ENCODE data around the gene ORC1. TPM values are rescaled to one million over a fixed set of nuclear protein-coding genes. Genes with fewer than 3 reads are reported as not detected.

Gene ORC1
- 10 to 100 TPM; 40.5 to 42.2 TPM for total RNA-seq

GRCh38 chr1:52404116-52404974 is at the start of gene ORC1, which contains the start of gene PRPF38A:
TSS of gene ORC1 (minus strand) at chr1:52404423. CDS start at chr1:52402223, 2,200 bp downstream.
TSS of gene PRPF38A (plus strand) at chr1:52404602. CDS start at chr1:52404750, 148 bp downstream.
- peak; percentile 99 for DNase-seq
- Mint-ChIP-seq H3K27ac (peak within 1 kb of the TSS; percentile 100), H3K36me3 (peaks cover 63% of the 10 kb centered on the region), H3K4me3 (peak within 1 kb of the TSS; percentile 100), H3K27me3 (no peaks in the 10 kb centered on the region), H3K4me1 (peaks cover 60% of the 10 kb centered on the region), H3K9me3 (ENCODE audit: low read depth) (no peaks in the 10 kb centered on the region)
- peak; percentile 90 for ATAC-seq
- CTCF ChIA-PET: interaction anchor here (0.8 to 2.9 kb wide), 13 partner anchors 9 to 297 kb away, joined by 3 to 20 read pairs (median 4); partner anchors contain the start of gene TUT4

- CTCF ChIA-PET: no interaction called here
- Mint-ChIP-seq H3K4me3 (no peak overlapping the region), H3K4me1 (no peaks in the 10 kb centered on the region), H3K9me3 (ENCODE audit: low read depth) (no peaks in the 10 kb centered on the region), H3K27ac (no peak overlapping the region), H3K27me3 (no peaks in the 10 kb centered on the region), H3K36me3 (peaks cover 16% of the 10 kb centered on the region)
- ATAC-seq (no peak), DNase-seq (no peak)
Measured at GRCh38 chr1:52444463-52444862, 40.2 kb upstream of the ORC1 start.

GRCh38 chr1:52439976-52440375 is 35.8 kb upstream of the ORC1 start:
- CTCF ChIA-PET: interaction anchor here (1.6 kb wide), 1 partner anchor 36 kb away, joined by 3 read pairs; the partner anchor contains the start of genes ORC1 and PRPF38A
- Mint-ChIP-seq H3K27ac (no peak overlapping the region), H3K27me3 (no peaks in the 10 kb centered on the region), H3K9me3 (ENCODE audit: low read depth) (no peaks in the 10 kb centered on the region), H3K4me1 (no peaks in the 10 kb centered on the region), H3K36me3 (peaks cover 21% of the 10 kb centered on the region), H3K4me3 (no peak overlapping the region)
- ATAC-seq: no peak
- no peak for DNase-seq

GRCh38 chr1:52436817-52437216 is 32.6 kb upstream of the ORC1 start:
- Mint-ChIP-seq H3K9me3 (ENCODE audit: low read depth) (no peaks in the 10 kb centered on the region), H3K27ac (no peak overlapping the region), H3K4me1 (no peaks in the 10 kb centered on the region), H3K4me3 (no peak overlapping the region), H3K27me3 (no peaks in the 10 kb centered on the region), H3K36me3 (peaks cover 22% of the 10 kb centered on the region)
- DNase-seq (no peak), ATAC-seq (no peak)
- CTCF ChIA-PET: no interaction called here

- no peaks in the 10 kb centered on the region for H3K4me1 Mint-ChIP-seq
- H3K27me3 Mint-ChIP-seq: no peaks in the 10 kb centered on the region
- H3K9me3 Mint-ChIP-seq (ENCODE audit: low read depth): no peaks in the 10 kb centered on the region
- DNase-seq: no peak
- H3K4me3 Mint-ChIP-seq: no peak overlapping the region
- ATAC-seq: no peak
- H3K27ac Mint-ChIP-seq: no peak overlapping the region
- H3K36me3 Mint-ChIP-seq: peaks cover 26% of the 10 kb centered on the region
- CTCF ChIA-PET: interaction anchor here (1.5 kb wide), 1 partner anchor 251 kb away, joined by 4 read pairs; no protein-coding TSS in a partner anchor
Measured at GRCh38 chr1:52435650-52436049, 31.4 kb upstream of the ORC1 start.

GRCh38 chr1:52435211-52435610 is 31.0 kb upstream of the ORC1 start:
- H3K4me3 Mint-ChIP-seq: no peak overlapping the region
- H3K9me3 Mint-ChIP-seq (ENCODE audit: low read depth): no peaks in the 10 kb centered on the region
- no peak overlapping the region for H3K27ac Mint-ChIP-seq
- no peaks in the 10 kb centered on the region for H3K27me3 Mint-ChIP-seq
- no peaks in the 10 kb centered on the region for H3K4me1 Mint-ChIP-seq
- no peak for ATAC-seq
- CTCF ChIA-PET: interaction anchor here (1.5 kb wide), 1 partner anchor 251 kb away, joined by 4 read pairs; no protein-coding TSS in a partner anchor
- DNase-seq: no peak
- peaks cover 27% of the 10 kb centered on the region for H3K36me3 Mint-ChIP-seq

GRCh38 chr1:52432807-52433206 is 28.6 kb upstream of the ORC1 start:
- Mint-ChIP-seq H3K27me3 (no peaks in the 10 kb centered on the region), H3K27ac (no peak overlapping the region), H3K4me3 (no peak overlapping the region), H3K9me3 (ENCODE audit: low read depth) (no peaks in the 10 kb centered on the region), H3K36me3 (peaks cover 32% of the 10 kb centered on the region), H3K4me1 (no peaks in the 10 kb centered on the region)
- CTCF ChIA-PET: interaction anchor here (0.6 kb wide), 1 partner anchor 118 kb away, joined by 3 read pairs; no protein-coding TSS in a partner anchor
- ATAC-seq (no peak), DNase-seq (no peak)

- no peak for DNase-seq
- CTCF ChIA-PET: interaction anchor here (0.9 kb wide), 1 partner anchor 16 kb away, joined by 3 read pairs; no protein-coding TSS in a partner anchor
- Mint-ChIP-seq H3K4me1 (peaks cover 35% of the 10 kb centered on the region), H3K36me3 (peaks cover 34% of the 10 kb centered on the region), H3K9me3 (ENCODE audit: low read depth) (no peaks in the 10 kb centered on the region), H3K4me3 (no peak overlapping the region), H3K27me3 (no peaks in the 10 kb centered on the region), H3K27ac (no peak overlapping the region)
- ATAC-seq: no peak
Measured at GRCh38 chr1:52427152-52427551, 22.9 kb upstream of the ORC1 start.

GRCh38 chr1:52426371-52426770 is 22.1 kb upstream of the ORC1 start:
- no peak overlapping the region for H3K4me3 Mint-ChIP-seq
- H3K4me1 Mint-ChIP-seq: peaks cover 35% of the 10 kb centered on the region
- DNase-seq (no peak), ATAC-seq (no peak)
- no peaks in the 10 kb centered on the region for H3K9me3 Mint-ChIP-seq (ENCODE audit: low read depth)
- CTCF ChIA-PET: no interaction called here
- H3K27ac Mint-ChIP-seq: peak overlapping the region; percentile 20
- H3K36me3 Mint-ChIP-seq: peaks cover 35% of the 10 kb centered on the region
- H3K27me3 Mint-ChIP-seq: no peaks in the 10 kb centered on the region

GRCh38 chr1:52424813-52425212 is 20.6 kb upstream of the ORC1 start:
- peaks cover 29% of the 10 kb centered on the region for H3K36me3 Mint-ChIP-seq
- no peaks in the 10 kb centered on the region for H3K9me3 Mint-ChIP-seq (ENCODE audit: low read depth)
- ATAC-seq: no peak
- no peak overlapping the region for H3K4me3 Mint-ChIP-seq
- no peak for DNase-seq
- H3K27me3 Mint-ChIP-seq: no peaks in the 10 kb centered on the region
- H3K4me1 Mint-ChIP-seq: peaks cover 35% of the 10 kb centered on the region
- peak overlapping the region; percentile 92 for H3K27ac Mint-ChIP-seq
- CTCF ChIA-PET: interaction anchor here (1.2 to 2.5 kb wide), 4 partner anchors 10 to 262 kb away, joined by 3 to 20 read pairs (median 8); partner anchors contain the start of genes ORC1 and PRPF38A

GRCh38 chr1:52424231-52424636 is 20.0 kb upstream of the ORC1 start:
- Mint-ChIP-seq H3K4me1 (peaks cover 38% of the 10 kb centered on the region), H3K27ac (peak overlapping the region; percentile 92), H3K9me3 (ENCODE audit: low read depth) (no peaks in the 10 kb centered on the region), H3K27me3 (no peaks in the 10 kb centered on the region), H3K36me3 (peaks cover 35% of the 10 kb centered on the region), H3K4me3 (peak overlapping the region; percentile 55)
- peak; percentile 47 for DNase-seq
- ATAC-seq: peak; percentile 88
- CTCF ChIA-PET: interaction anchor here (0.8 to 2.5 kb wide), 6 partner anchors 10 to 262 kb away, joined by 3 to 20 read pairs (median 4); partner anchors contain the start of genes ORC1 and PRPF38A

GRCh38 chr1:52423771-52424170 is 19.5 kb upstream of the ORC1 start:
- peak overlapping the region; percentile 92 for H3K27ac Mint-ChIP-seq
- ATAC-seq: peak; percentile 93
- peak; percentile 87 for DNase-seq
- H3K36me3 Mint-ChIP-seq: peaks cover 35% of the 10 kb centered on the region
- H3K9me3 Mint-ChIP-seq (ENCODE audit: low read depth): no peaks in the 10 kb centered on the region
- CTCF ChIA-PET: interaction anchor here (0.8 to 2.5 kb wide), 6 partner anchors 10 to 263 kb away, joined by 3 to 20 read pairs (median 4); partner anchors contain the start of genes ORC1 and PRPF38A
- peaks cover 38% of the 10 kb centered on the region for H3K4me1 Mint-ChIP-seq
- H3K27me3 Mint-ChIP-seq: no peaks in the 10 kb centered on the region
- H3K4me3 Mint-ChIP-seq: peak overlapping the region; percentile 55

GRCh38 chr1:52423055-52423454 is 18.8 kb upstream of the ORC1 start:
- no peaks in the 10 kb centered on the region for H3K9me3 Mint-ChIP-seq (ENCODE audit: low read depth)
- no peak overlapping the region for H3K4me3 Mint-ChIP-seq

More at GRCh38 chr1:52423055-52423454, 18.8 kb upstream of the ORC1 start:
- DNase-seq (no peak), ATAC-seq (no peak)
- CTCF ChIA-PET: interaction anchor here (1.2 to 2.5 kb wide), 4 partner anchors 10 to 263 kb away, joined by 3 to 20 read pairs (median 8); partner anchors contain the start of genes ORC1 and PRPF38A
- peaks cover 37% of the 10 kb centered on the region for H3K36me3 Mint-ChIP-seq
- H3K27ac Mint-ChIP-seq: peak overlapping the region; percentile 54
- peaks cover 38% of the 10 kb centered on the region for H3K4me1 Mint-ChIP-seq
- H3K27me3 Mint-ChIP-seq: no peaks in the 10 kb centered on the region
